Measurements from ENCODE around the gene COP1.

GRCh38 chr1:176164014-176164678 is 42.9 kb downstream of the COP1 start:
- TF ChIP-seq CTCF (conservative IDR thresholded peaks at IDR 0.05; ENCODE audit: low read depth, low read length) (no peak), EZH2 (IDR thresholded peaks at IDR 0.05; ENCODE audit: borderline replicate concordance, low read depth, low read length, poor library complexity, severe bottlenecking) (no peak)

Data from A673 (cell line).